GM12878 (cell line): Measurements from ENCODE around the gene TGFBI. TPM values are rescaled to one million over a fixed set of nuclear protein-coding genes. Genes with fewer than 3 reads are reported as not detected.

Experiments
- ATAC-seq: fragments of 200-7000 bp; cut with Tn5 transposase; 3 replicates; pipeline ENCODE4 v1.9.1; 2020; ENCODE audit warnings: mild to moderate bottlenecking, moderate library complexity
- BruUV-seq: library from RNA; stranded (reverse); fragments of 400-500 nt; replicated peaks from 2 replicates; lab custom pipeline; 2021; lab: Mats Ljungman, UMichigan
- CTCF ChIA-PET: fragments of 300-600 bp; sonication (Branson Sonifier 250); formaldehyde crosslinking; extraction: SDS; loops from one replicate; lab custom pipeline; 2021; ENCODE audit warnings: inconsistent platforms; lab: Yijun Ruan, JAX
- POLR2A ChIA-PET: fragments of 350-600 bp; formaldehyde crosslinking; extraction: SDS; loops from one replicate; lab custom pipeline; 2021; ENCODE audit warnings: inconsistent platforms; lab: Charles Lee
- RAD21 ChIA-PET: fragments of 300-600 bp; sonication (Branson Sonifier 250); formaldehyde crosslinking; loops from one replicate; lab custom pipeline; 2023; ENCODE audit warnings: antibody characterized with exemption; ENCODE audit not compliant: unreplicated experiment; lab: Charles Lee
- SMC1A ChIA-PET: fragments of 300-600 bp; sonication (Branson Sonifier 250); formaldehyde crosslinking; loops from one replicate; lab custom pipeline; 2023; ENCODE audit not compliant: unreplicated experiment, uncharacterized antibody; lab: Charles Lee
- DNase-seq: peaks from one replicate; pipeline ENCODE4 v3.0.0-alpha.2; 2011; ENCODE audit warnings: low read depth, low spot score
- FAIRE-seq: peaks from 3 replicates; lab custom pipeline; 2011; peaks lifted over from hg19 to GRCh38; lab: Jason Lieb, UNC
- H2AFZ ChIP-seq: 2 replicates; pipeline ENCODE4 v1.6.0; 2011; ENCODE audit warnings: low read depth, low read length, control low read depth; ENCODE audit not compliant: control insufficient read depth
- H3K27ac ChIP-seq: 2 replicates; pipeline ENCODE4 v1.5.1; 2011; ENCODE audit warnings: control low read depth; ENCODE audit not compliant: control insufficient read depth, insufficient read depth
- H3K27me3 ChIP-seq, 2 experiments: replicated peaks in 1 of 2; 2 replicates each; pipeline versions ENCODE4 v1.6.0 to v1.6.1; 2011; ENCODE audit warnings: low read length in 1 of 2; ENCODE audit not compliant: control insufficient read depth in 2 of 2, insufficient read depth in 2 of 2
- H3K36me3 ChIP-seq, 2 experiments: 2 replicates each; pipeline ENCODE4 v1.5.1; 2011; ENCODE audit warnings: low read length in 1 of 2; ENCODE audit not compliant: control insufficient read depth in 2 of 2, insufficient read depth in 2 of 2
- H3K4me1 ChIP-seq: 2 replicates; pipeline ENCODE4 v1.6.1; 2011; ENCODE audit warnings: mild to moderate bottlenecking, low read length, moderate library complexity, mixed read lengths; ENCODE audit not compliant: control insufficient read depth, insufficient read depth
- H3K4me2 ChIP-seq: 2 replicates; pipeline ENCODE4 v1.6.0; 2011; ENCODE audit warnings: control low read depth; ENCODE audit not compliant: control insufficient read depth, insufficient read depth
- H3K4me3 ChIP-seq: fragments of 200-600 bp; sonication (generic); 2 replicates; pipeline ENCODE4 v1.5.1; 2016
- H3K79me2 ChIP-seq: 2 replicates; pipeline ENCODE4 v1.6.0; 2011; ENCODE audit warnings: low read length; ENCODE audit not compliant: control insufficient read depth, insufficient read depth
- H3K9ac ChIP-seq: 2 replicates; pipeline ENCODE4 v1.8.0; 2011; ENCODE audit warnings: low read length, control low read depth, mixed read lengths; ENCODE audit not compliant: control insufficient read depth, insufficient read depth
- H3K9me3 ChIP-seq: replicated peaks from 3 replicates; pipeline ENCODE4 v1.5.1; 2011; ENCODE audit warnings: mild to moderate bottlenecking, low read length; ENCODE audit not compliant: control insufficient read depth, insufficient read depth
- H4K20me1 ChIP-seq: 2 replicates; pipeline ENCODE4 v1.6.0; 2011; ENCODE audit not compliant: control insufficient read depth, insufficient read depth
- DPF2 ChIP-seq: fragments of 450-650 bp; IDR thresholded peaks from 2 replicates; pipeline ENCODE4 v1.6.1; 2017; ENCODE audit warnings: mild to moderate bottlenecking
- ETV6 ChIP-seq, 2 experiments: fragments of 450-650 bp in 1 of 2; IDR thresholded peaks in 1 of 2; conservative IDR thresholded peaks in 1 of 2; 2 replicates each; pipeline ENCODE4 v1.6.1; 2014; ENCODE audit warnings: antibody characterized with exemption in 1 of 2, borderline replicate concordance in 1 of 2, low read depth in 1 of 2, mild to moderate bottlenecking in 1 of 2, moderate library complexity in 1 of 2
- POLR2A ChIP-seq: IDR thresholded peaks from 2 replicates; pipeline ENCODE4 v1.6.1; 2011; ENCODE audit warnings: low read depth, mild to moderate bottlenecking, low read length
- POLR2AphosphoS2 ChIP-seq: IDR thresholded peaks from 2 replicates; pipeline ENCODE4 v1.6.1; 2011; ENCODE audit warnings: low read depth, mild to moderate bottlenecking, low read length, improper control_type of control experiment, moderate library complexity
- POLR2AphosphoS5 ChIP-seq: IDR thresholded peaks from 2 replicates; pipeline ENCODE4 v1.6.1; 2011; ENCODE audit warnings: mild to moderate bottlenecking, low read length, inconsistent platforms
- TAF1 ChIP-seq: IDR thresholded peaks from 2 replicates; pipeline ENCODE4 v1.6.1; 2011; ENCODE audit warnings: mild to moderate bottlenecking, low read depth, low read length, borderline replicate concordance
- TCF7 ChIP-seq: IDR thresholded peaks from 2 replicates; pipeline ENCODE4 v1.6.1; 2014; ENCODE audit warnings: antibody characterized with exemption, borderline replicate concordance
- WGBS: methylation state at CpG from one replicate; pipeline ENCODE4 v1.1.6; 2016; ENCODE audit warnings: low lambda C conversion rate; ENCODE audit not compliant: insufficient replicate concordance, insufficient coverage; ENCODE audit errors: missing lambda C conversion rate; 5-methylcytosine and 5-hydroxymethylcytosine counted together
- in situ Hi-C: fragments of 300-500 bp; cut with MboI; formaldehyde crosslinking; loops from 9 replicates; pipeline ENCODE4 v1.14.3; 2018; ENCODE audit warnings: mixed read lengths
- intact Hi-C: fragments of 100-400 bp; cut with micrococcal nuclease; formaldehyde crosslinking; loops from one replicate; pipeline ENCODE4 v1.14.2; 2022; ENCODE audit not compliant: unreplicated experiment
- polyA plus RNA-seq, 11 experiments: library from polyadenylated mRNA; depleted of rRNA in 4 of 11; unstranded in 6 of 11; stranded (reverse) in 5 of 11; fragments of >200 nt; fragmentation: Nextera tagmentation in 4 of 11; fragmentation: Illumina TruSeq in 1 of 11; extraction: Ambion mirVana in 4 of 11; extraction: Trizol in 1 of 11; gene quantifications; 1 replicate in 1 of 11; 2 replicates in 10 of 11; pipeline versions ENCODE4 v1.2.1 to v1.2.3, GENCODE V29; 2011 to 2016; ENCODE audit warnings: inconsistent platforms in 2 of 11, missing spikeins in 2 of 11, low read depth in 1 of 11
- total RNA-seq, 4 experiments: library from RNA; depleted of rRNA in 3 of 4; stranded (reverse); fragments of >200 nt in 3 of 4; fragmentation: Illumina TruSeq in 1 of 4; extraction: Trizol in 1 of 4; gene quantifications; 2 replicates each; pipeline versions ENCODE4 v1.2.1 to v1.2.3, GENCODE V29; 2013 to 2021
- TF ChIP-seq, protein P1 (sequence below): fragments of 450-650 bp; IDR thresholded peaks from 2 replicates; pipeline ENCODE4 v1.6.1; 2018; ENCODE audit warnings: borderline replicate concordance, mild to moderate bottlenecking; ENCODE audit not compliant: partially characterized antibody

TGFBI gene
- total and polyA plus RNA-seq, 10 of the 15 experiments (the other 5 are each of a cell fraction or from before 2014, with no cell fraction given) = 0.12 to 1.8 (median 0.19) TPM

DNA sequence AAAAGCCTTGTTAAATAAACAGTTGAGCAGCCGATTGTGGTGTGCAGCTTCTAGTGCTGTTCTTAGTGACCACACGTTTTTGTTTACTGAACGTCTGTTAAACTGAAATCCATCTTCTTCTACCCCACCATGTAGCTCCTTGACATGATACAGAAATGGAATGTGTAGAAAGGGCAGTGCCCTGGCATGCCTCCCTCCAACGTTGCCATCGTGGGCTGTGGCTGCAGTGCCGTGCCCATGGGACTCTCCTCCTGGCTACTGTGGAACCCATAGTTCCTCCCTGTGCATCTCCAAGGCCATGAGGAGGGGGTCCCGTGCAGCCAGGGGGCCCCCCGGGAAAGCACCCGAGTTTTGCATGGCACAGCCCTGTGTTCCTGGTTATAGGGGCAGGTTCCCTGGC, 23.3 kb upstream of the TGFBI start:
- WGBS = 38% methylated on average over 9 of the region's 9 CpGs
- no peaks in the 10 kb centered on the region for H3K9me3 ChIP-seq
- no peak overlapping the region for H3K9ac ChIP-seq
- no peak overlapping the region for H2AFZ ChIP-seq
- intact Hi-C loops = no loop called here
- no peaks in the 10 kb centered on the region for H3K36me3 ChIP-seq
- ChIA-PET POLR2A (no interaction called here), SMC1A (interaction anchor here (0.6 to 1.3 kb wide), 2 partner anchors 18 to 77 kb away, joined by 3 to 4 read pairs; no protein-coding TSS in a partner anchor), CTCF (no interaction called here), RAD21 (no interaction called here)
- FAIRE-seq = no peak
- H3K27me3 ChIP-seq = peaks cover 0 to 1% of the 10 kb centered on the region in 2 experiments; a peak in 1 of 4 replicates
- no peaks in the 10 kb centered on the region for H3K79me2 ChIP-seq
- in situ Hi-C loops = no loop called here
- H4K20me1 ChIP-seq = no peaks in the 10 kb centered on the region
- H3K27ac ChIP-seq = no peak overlapping the region
- no peak overlapping the region for H3K4me2 ChIP-seq
- BruUV-seq = no TSS peak
- no peak overlapping the region for H3K4me3 ChIP-seq
- no peak for TF ChIP-seq POLR2AphosphoS2
- no peak for TF ChIP-seq ETV6 (conservative IDR thresholded peaks at IDR 0.05 in 1 of 2, IDR thresholded peaks at IDR 0.05 in 1 of 2; ENCODE audit: borderline replicate concordance in 1 of 2, low read depth in 1 of 2)
- TF ChIP-seq DPF2 = no peak
- DNase-seq = no peak
- H3K4me1 ChIP-seq = no peaks in the 10 kb centered on the region
- ATAC-seq = no peak

DNA sequence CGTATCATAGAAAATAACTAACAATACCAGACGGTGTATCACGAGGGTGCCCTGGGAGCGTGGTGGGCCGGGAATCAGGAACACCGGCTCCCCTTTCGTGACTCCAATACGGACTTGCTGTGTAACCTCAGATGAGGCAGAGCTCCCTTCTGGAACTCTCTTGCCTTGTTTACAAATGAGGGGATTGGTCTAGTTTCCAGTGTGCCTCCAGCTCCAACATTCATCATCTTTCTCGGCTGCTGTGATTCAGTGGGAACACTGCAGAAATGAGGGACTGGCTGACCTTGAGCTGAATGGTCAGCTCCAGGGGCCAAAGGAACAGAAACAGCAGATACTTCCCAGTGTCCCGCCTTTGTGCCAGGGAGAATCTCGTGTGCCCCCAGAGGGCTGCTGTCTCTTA, 22.6 kb upstream of the TGFBI start:
- ChIA-PET POLR2A (no interaction called here), SMC1A (interaction anchor here (0.6 to 1.3 kb wide), 2 partner anchors 19 to 76 kb away, joined by 3 to 4 read pairs; no protein-coding TSS in a partner anchor), CTCF (no interaction called here)
- in situ Hi-C loops = no loop called here
- H3K4me2 ChIP-seq = no peak overlapping the region
- H3K27ac ChIP-seq = no peak overlapping the region
- H3K9me3 ChIP-seq = no peaks in the 10 kb centered on the region
- no peak overlapping the region for H2AFZ ChIP-seq
- TF ChIP-seq TCF7 (no peak), TAF1 (no peak), POLR2AphosphoS5 (no peak), DPF2 (no peak), POLR2A (no peak)
- TF ChIP-seq, protein P1, sequence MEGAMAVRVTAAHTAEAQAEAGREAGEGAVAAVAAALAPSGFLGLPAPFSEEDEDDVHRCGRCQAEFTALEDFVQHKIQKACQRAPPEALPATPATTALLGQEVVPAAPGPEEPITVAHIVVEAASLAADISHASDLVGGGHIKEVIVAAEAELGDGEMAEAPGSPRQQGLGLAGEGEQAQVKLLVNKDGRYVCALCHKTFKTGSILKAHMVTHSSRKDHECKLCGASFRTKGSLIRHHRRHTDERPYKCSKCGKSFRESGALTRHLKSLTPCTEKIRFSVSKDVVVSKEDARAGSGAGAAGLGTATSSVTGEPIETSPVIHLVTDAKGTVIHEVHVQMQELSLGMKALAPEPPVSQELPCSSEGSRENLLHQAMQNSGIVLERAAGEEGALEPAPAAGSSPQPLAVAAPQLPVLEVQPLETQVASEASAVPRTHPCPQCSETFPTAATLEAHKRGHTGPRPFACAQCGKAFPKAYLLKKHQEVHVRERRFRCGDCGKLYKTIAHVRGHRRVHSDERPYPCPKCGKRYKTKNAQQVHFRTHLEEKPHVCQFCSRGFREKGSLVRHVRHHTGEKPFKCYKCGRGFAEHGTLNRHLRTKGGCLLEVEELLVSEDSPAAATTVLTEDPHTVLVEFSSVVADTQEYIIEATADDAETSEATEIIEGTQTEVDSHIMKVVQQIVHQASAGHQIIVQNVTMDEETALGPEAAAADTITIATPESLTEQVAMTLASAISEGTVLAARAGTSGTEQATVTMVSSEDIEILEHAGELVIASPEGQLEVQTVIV = no peak
- TF ChIP-seq, all 136 proteins: peak for 0
- 20% methylated on average over 11 of the region's 11 CpGs for WGBS
- FAIRE-seq = no peak
- no peak for ATAC-seq
- Histone ChIP-seq H3K36me3 (no peaks in the 10 kb centered on the region), H3K79me2 (no peaks in the 10 kb centered on the region), H3K4me1 (no peaks in the 10 kb centered on the region), H3K27me3 (peaks cover 0 to 1% of the 10 kb centered on the region in 2 experiments; a peak in 1 of 4 replicates), H3K9ac (no peak overlapping the region), H4K20me1 (no peaks in the 10 kb centered on the region), H3K4me3 (no peak overlapping the region)
- no TSS peak for BruUV-seq
- RAD21 ChIA-PET = no interaction called here
- intact Hi-C loops = no loop called here
- DNase-seq = no peak
